Mucosa of stomach (tissue), 1 donor: ENCODE measurements around the gene NMT1.

Source experiments
- H3K27me3 ChIP-seq: one replicate; pipeline ENCODE4 v1.7.0; 2013; ENCODE audit warnings: mild to moderate bottlenecking, low read length; ENCODE audit not compliant: control insufficient read depth, insufficient read depth
- H3K36me3 ChIP-seq: one replicate; pipeline ENCODE4 v1.7.0; 2013; ENCODE audit warnings: low read length; ENCODE audit not compliant: control insufficient read depth, insufficient read depth
- H3K4me1 ChIP-seq: one replicate; pipeline ENCODE4 v1.7.0; 2013; ENCODE audit warnings: mild to moderate bottlenecking, low read length; ENCODE audit not compliant: control insufficient read depth, insufficient read depth
- H3K4me3 ChIP-seq: one replicate; pipeline ENCODE4 v1.7.0; 2013; ENCODE audit warnings: low read length
- H3K9ac ChIP-seq: one replicate; pipeline ENCODE4 v1.7.0; 2013; ENCODE audit warnings: mild to moderate bottlenecking, low read length, moderate library complexity
- H3K9me3 ChIP-seq: one replicate; pipeline ENCODE4 v1.7.0; 2013; ENCODE audit warnings: mild to moderate bottlenecking, low read length, moderate library complexity; ENCODE audit not compliant: control insufficient read depth
- donor health status: Pancreatic carcinoma.

The NMT1 gene

GRCh38 chr17:45090711-45091110 is 29.6 kb downstream of the NMT1 start:
- Histone ChIP-seq H3K4me1 (peaks cover 11% of the 10 kb centered on the region), H3K36me3 (peaks cover 9% of the 10 kb centered on the region), H3K4me3 (no peak overlapping the region), H3K9me3 (no peaks in the 10 kb centered on the region), H3K9ac (no peak overlapping the region), H3K27me3 (no peaks in the 10 kb centered on the region)

- H3K9me3 ChIP-seq: no peaks in the 10 kb centered on the region
- peaks cover 11% of the 10 kb centered on the region for H3K4me1 ChIP-seq
- H3K4me3 ChIP-seq: no peak overlapping the region
- no peaks in the 10 kb centered on the region for H3K27me3 ChIP-seq
- H3K9ac ChIP-seq: no peak overlapping the region
- peaks cover 7% of the 10 kb centered on the region for H3K36me3 ChIP-seq
These were observed 30.8 kb downstream of the NMT1 start for GRCh38 chr17:45091778-45092425.

GRCh38 chr17:45092911-45093430 is 31.9 kb downstream of the NMT1 start:
- H3K36me3 ChIP-seq: peaks cover 18% of the 10 kb centered on the region
- no peaks in the 10 kb centered on the region for H3K27me3 ChIP-seq
- H3K4me3 ChIP-seq: no peak overlapping the region
- peak overlapping the region; percentile 7 for H3K9ac ChIP-seq
- H3K4me1 ChIP-seq: peaks cover 11% of the 10 kb centered on the region
- H3K9me3 ChIP-seq: no peaks in the 10 kb centered on the region

GRCh38 chr17:45093444-45094110 is 32.5 kb downstream of the NMT1 start:
- Histone ChIP-seq H3K9me3 (no peaks in the 10 kb centered on the region), H3K4me3 (no peak overlapping the region), H3K36me3 (peaks cover 24% of the 10 kb centered on the region), H3K4me1 (peaks cover 11% of the 10 kb centered on the region), H3K9ac (peak overlapping the region; percentile 7), H3K27me3 (no peaks in the 10 kb centered on the region)

- peaks cover 11% of the 10 kb centered on the region for H3K4me1 ChIP-seq
- H3K4me3 ChIP-seq: no peak overlapping the region
- peaks cover 31% of the 10 kb centered on the region for H3K36me3 ChIP-seq
- no peaks in the 10 kb centered on the region for H3K9me3 ChIP-seq
- no peak overlapping the region for H3K9ac ChIP-seq
- no peaks in the 10 kb centered on the region for H3K27me3 ChIP-seq
These were observed 35.0 kb downstream of the NMT1 start for GRCh38 chr17:45096141-45096540.

- Histone ChIP-seq H3K9ac (no peak overlapping the region), H3K4me1 (peaks cover 11% of the 10 kb centered on the region), H3K36me3 (peaks cover 31% of the 10 kb centered on the region), H3K27me3 (no peaks in the 10 kb centered on the region), H3K9me3 (no peaks in the 10 kb centered on the region), H3K4me3 (no peak overlapping the region)
These were observed 35.8 kb downstream of the NMT1 start for GRCh38 chr17:45096926-45097325.

GRCh38 chr17:45098081-45098868 is 37.2 kb downstream of the NMT1 start:
- Histone ChIP-seq H3K4me1 (peaks cover 19% of the 10 kb centered on the region), H3K9ac (no peak overlapping the region), H3K36me3 (peaks cover 39% of the 10 kb centered on the region)

GRCh38 chr17:45098869-45099616 is 37.9 kb downstream of the NMT1 start:
- Histone ChIP-seq H3K36me3 (peaks cover 43% of the 10 kb centered on the region), H3K4me1 (peaks cover 11% of the 10 kb centered on the region), H3K9ac (no peak overlapping the region), H3K9me3 (no peaks in the 10 kb centered on the region), H3K4me3 (no peak overlapping the region), H3K27me3 (no peaks in the 10 kb centered on the region)

More at GRCh38 chr17:45098081-45098868, 37.2 kb downstream of the NMT1 start:
- Histone ChIP-seq H3K27me3 (no peaks in the 10 kb centered on the region), H3K9me3 (no peaks in the 10 kb centered on the region), H3K4me3 (no peak overlapping the region)

GRCh38 chr17:45101546-45101882 is 40.4 kb downstream of the NMT1 start:
- Histone ChIP-seq H3K27me3 (no peaks in the 10 kb centered on the region), H3K36me3 (peaks cover 46% of the 10 kb centered on the region), H3K4me3 (no peak overlapping the region), H3K9me3 (no peaks in the 10 kb centered on the region), H3K9ac (no peak overlapping the region), H3K4me1 (peaks cover 11% of the 10 kb centered on the region)

GRCh38 chr17:45101883-45102811 is 41.0 kb downstream of the NMT1 start:
- Histone ChIP-seq H3K9me3 (no peaks in the 10 kb centered on the region), H3K4me1 (peaks cover 11% of the 10 kb centered on the region), H3K27me3 (no peaks in the 10 kb centered on the region), H3K4me3 (no peak overlapping the region), H3K9ac (no peak overlapping the region), H3K36me3 (peaks cover 50% of the 10 kb centered on the region)

GRCh38 chr17:45102856-45103255 is 41.7 kb downstream of the NMT1 start:
- no peak overlapping the region for H3K9ac ChIP-seq

More at GRCh38 chr17:45102856-45103255, 41.7 kb downstream of the NMT1 start:
- H3K9me3 ChIP-seq: no peaks in the 10 kb centered on the region
- no peaks in the 10 kb centered on the region for H3K27me3 ChIP-seq
- H3K4me1 ChIP-seq: peaks cover 11% of the 10 kb centered on the region
- no peak overlapping the region for H3K4me3 ChIP-seq
- H3K36me3 ChIP-seq: peaks cover 44% of the 10 kb centered on the region
